GM23338 (cell line): ENCODE results near the gene GNG12. TPM values are rescaled to one million over a fixed set of nuclear protein-coding genes. Genes with fewer than 3 reads are reported as not detected.

Experiments
- ATAC-seq: fragments of 200-7000 bp; cut with Tn5 transposase; 3 replicates; pipeline ENCODE4 v1.9.1; 2020
- DNase-seq: peaks from one replicate; pipeline ENCODE4 v3.0.0-alpha.2; 2015; ENCODE audit warnings: low spot score
- H2AFZ ChIP-seq: fragments of 200-600 bp; sonication (generic); 2 replicates; pipeline ENCODE4 v1.8.0; 2016; ENCODE audit warnings: antibody characterized with exemption, mild to moderate bottlenecking, moderate library complexity
- H3F3A ChIP-seq: fragments of 200-600 bp; sonication (generic); replicated peaks from 2 replicates; pipeline ENCODE4 v1.8.0; 2017; ENCODE audit warnings: antibody characterized with exemption, mixed run types, low read depth
- H3K27ac ChIP-seq: fragments of 200-600 bp; sonication (generic); 2 replicates; pipeline ENCODE4 v1.6.1; 2016; ENCODE audit warnings: low read depth
- H3K27me3 ChIP-seq: fragments of 200-600 bp; sonication (generic); 2 replicates; pipeline ENCODE4 v1.8.0; 2016; ENCODE audit warnings: mild to moderate bottlenecking, mixed run types, moderate library complexity; ENCODE audit not compliant: insufficient read depth
- H3K36me3 ChIP-seq: fragments of 200-600 bp; sonication (generic); 2 replicates; pipeline ENCODE4 v1.8.0; 2016; ENCODE audit warnings: mild to moderate bottlenecking; ENCODE audit not compliant: insufficient read depth
- H3K4me1 ChIP-seq: fragments of 200-600 bp; sonication (generic); 2 replicates; pipeline ENCODE4 v1.8.0; 2016; ENCODE audit warnings: mild to moderate bottlenecking, moderate library complexity; ENCODE audit not compliant: insufficient read depth
- H3K4me2 ChIP-seq: fragments of 200-600 bp; sonication (generic); 2 replicates; pipeline ENCODE4 v1.7.1; 2017; ENCODE audit warnings: mixed run types
- H3K4me3 ChIP-seq: fragments of 200-600 bp; sonication (generic); 2 replicates; pipeline ENCODE4 v1.6.1; 2016; ENCODE audit warnings: mixed run types
- H3K79me2 ChIP-seq: fragments of 200-600 bp; sonication (generic); replicated peaks from 2 replicates; pipeline ENCODE4 v1.8.0; 2017; ENCODE audit warnings: mild to moderate bottlenecking; ENCODE audit not compliant: insufficient read depth
- H3K9me2 ChIP-seq: fragments of 200-600 bp; sonication (generic); 2 replicates; pipeline ENCODE4 v1.8.0; 2017; ENCODE audit not compliant: insufficient read depth
- H4K20me1 ChIP-seq: fragments of 200-600 bp; sonication (generic); replicated peaks from 2 replicates; pipeline ENCODE4 v1.8.0; 2017; ENCODE audit warnings: mild to moderate bottlenecking; ENCODE audit not compliant: insufficient read depth
- H3K27ac Mint-ChIP-seq: 2 replicates; pipeline ENCODE4 v1.8.0; 2020; ENCODE audit warnings: inconsistent platforms, mild to moderate bottlenecking, moderate library complexity, mixed read lengths
- H3K27me3 Mint-ChIP-seq: 3 replicates; pipeline ENCODE4 v1.8.0; 2022; ENCODE audit warnings: low read depth, mild to moderate bottlenecking, moderate library complexity, mixed read lengths, inconsistent platforms; ENCODE audit not compliant: insufficient read depth, poor library complexity
- H3K36me3 Mint-ChIP-seq: 3 replicates; pipeline ENCODE4 v1.8.0; 2021; ENCODE audit warnings: low read depth, mild to moderate bottlenecking, inconsistent platforms, moderate library complexity, mixed read lengths
- H3K4me1 Mint-ChIP-seq: 3 replicates; pipeline ENCODE4 v1.8.0; 2020; ENCODE audit warnings: mild to moderate bottlenecking, inconsistent platforms, mixed read lengths
- H3K4me3 Mint-ChIP-seq: 3 replicates; pipeline ENCODE4 v1.8.0; 2021; ENCODE audit warnings: moderate library complexity, mild to moderate bottlenecking, inconsistent platforms, mixed read lengths
- H3K9me3 Mint-ChIP-seq: 3 replicates; pipeline ENCODE4 v1.8.0; 2020; ENCODE audit warnings: moderate library complexity, mild to moderate bottlenecking, inconsistent platforms, mixed read lengths
- CREB1 ChIP-seq: fragments of 250-450 bp; sonication (Bioruptor Pico); IDR thresholded peaks from 2 replicates; pipeline ENCODE4 v1.5.0; 2020; ENCODE audit warnings: low read depth, mild to moderate bottlenecking, moderate library complexity
- CTCF ChIP-seq, 2 experiments: fragments of 200-600 bp in 1 of 2; sonication (generic) in 1 of 2; conservative IDR thresholded peaks; 2 replicates each; pipeline versions ENCODE4 v1.5.1 to v1.6.1; 2016 to 2017; ENCODE audit warnings: antibody characterized with exemption in 2 of 2, low read depth in 2 of 2, mild to moderate bottlenecking in 2 of 2, moderate library complexity in 1 of 2
- ETS1 ChIP-seq: IDR thresholded peaks from 2 replicates; pipeline ENCODE4 v1.6.1; 2016; ENCODE audit warnings: antibody characterized with exemption
- EZH2 ChIP-seq: fragments of 200-600 bp; sonication (generic); IDR thresholded peaks from one replicate; pipeline ENCODE4 v1.8.0; 2017; ENCODE audit warnings: antibody characterized with exemption, mild to moderate bottlenecking, low read depth; ENCODE audit not compliant: unreplicated experiment
- EZH2phosphoT487 ChIP-seq: fragments of 200-600 bp; sonication (generic); IDR thresholded peaks from one replicate; pipeline ENCODE4 v1.8.1; 2018; ENCODE audit warnings: antibody characterized with exemption; ENCODE audit not compliant: unreplicated experiment
- JUNB ChIP-seq: IDR thresholded peaks from one replicate; pipeline ENCODE4 v1.6.1; 2016; ENCODE audit warnings: antibody characterized with exemption; ENCODE audit not compliant: unreplicated experiment
- NANOG ChIP-seq: IDR thresholded peaks from 2 replicates; pipeline ENCODE4 v1.6.1; 2016; ENCODE audit warnings: antibody characterized with exemption, borderline replicate concordance
- POLR2AphosphoS5 ChIP-seq: IDR thresholded peaks from 2 replicates; pipeline ENCODE4 v1.6.1; 2016; ENCODE audit warnings: antibody characterized with exemption, low read depth
- STAT1 ChIP-seq: IDR thresholded peaks from one replicate; pipeline ENCODE4 v1.6.1; 2016; ENCODE audit warnings: antibody characterized with exemption; ENCODE audit not compliant: unreplicated experiment
- ZNF114 ChIP-seq: fragments of 250-450 bp; sonication (Bioruptor Pico); IDR thresholded peaks from 2 replicates; pipeline ENCODE4 v1.5.0; 2020; ENCODE audit warnings: mild to moderate bottlenecking, moderate library complexity
- ZNF331 ChIP-seq: fragments of 250-450 bp; sonication (Bioruptor Pico); IDR thresholded peaks from 2 replicates; pipeline ENCODE4 v1.5.0; 2020; ENCODE audit warnings: low read depth, mild to moderate bottlenecking, moderate library complexity
- ZNF462 ChIP-seq: fragments of 250-450 bp; sonication (Bioruptor Pico); IDR thresholded peaks from 2 replicates; pipeline ENCODE4 v1.5.0; 2020; ENCODE audit warnings: mild to moderate bottlenecking, moderate library complexity
- polyA plus RNA-seq: library from polyadenylated mRNA; unstranded; fragments of >200 nt; fragmentation: Nextera tagmentation; extraction: Ambion mirVana; gene quantifications from 2 replicates; pipeline ENCODE4 v1.2.1, GENCODE V29; 2016
- total RNA-seq: library from RNA; depleted of rRNA; stranded (reverse); fragments of >200 nt; shearing (Covaris generic); gene quantifications from 2 replicates; pipeline ENCODE4 v1.2.3, GENCODE V29; 2014

GNG12 gene
- total and polyA plus RNA-seq, 2 experiments from 2014 or later, result 13.4 to 33.0 TPM

GRCh38 chr1:67764633-67765032, 68.6 kb downstream of the GNG12 start:
- ATAC-seq, result no peak

More at GRCh38 chr1:67764633-67765032, 68.6 kb downstream of the GNG12 start:
- Histone ChIP-seq H3K27ac (no peak overlapping the region), H3K4me3 (no peak overlapping the region), H4K20me1 (no peaks in the 10 kb centered on the region), H3F3A (no peaks in the 10 kb centered on the region), H2AFZ (no peak overlapping the region), H3K36me3 (no peaks in the 10 kb centered on the region), H3K9me2 (no peaks in the 10 kb centered on the region), H3K27me3 (no peaks in the 10 kb centered on the region), H3K4me2 (no peak overlapping the region), H3K79me2 (no peaks in the 10 kb centered on the region), H3K4me1 (0 out of 2 replicates have a peak, but pooled peaks cover 7% of the 10 kb centered on the region)
- H3K9me3 Mint-ChIP-seq, result no peaks in the 10 kb centered on the region
- peaks cover 16% of the 10 kb centered on the region for H3K4me1 Mint-ChIP-seq
- no peak for DNase-seq
- no peaks in the 10 kb centered on the region for H3K36me3 Mint-ChIP-seq
- no peak for TF ChIP-seq ZNF331
- TF ChIP-seq STAT1, result no peak
- TF ChIP-seq JUNB, result no peak
- no peak for TF ChIP-seq ZNF462 (CRISPR knock-in tag)
- TF ChIP-seq EZH2, result no peak
- TF ChIP-seq CTCF (conservative IDR thresholded peaks at IDR 0.05; ENCODE audit: low read depth in 2 of 2), result no peak
- TF ChIP-seq NANOG, result no peak
- no peak for TF ChIP-seq ZNF114 (CRISPR knock-in tag)
- no peak for TF ChIP-seq CREB1
- TF ChIP-seq EZH2phosphoT487, result no peak
- TF ChIP-seq POLR2AphosphoS5, result no peak
- TF ChIP-seq ETS1, result no peak
- H3K27ac Mint-ChIP-seq, result no peak overlapping the region
- H3K4me3 Mint-ChIP-seq, result no peak overlapping the region
- peaks cover 4% of the 10 kb centered on the region for H3K27me3 Mint-ChIP-seq
